Stimulated activated CD8-positive, alpha-beta memory T cell treated with anti-CD3 and anti-CD28 coated beads, Interleukin-12 subunit alpha, Interleukin-12 subunit beta, amount 100 ng/mL, for 1 hour (primary cell): ENCODE measurements around the gene EPB41L2.

ENCODE experiments used
- DNase-seq: peaks from one replicate; pipeline ENCODE4 v3.0.0-alpha.2; 2020; ENCODE audit warnings: low read depth

EPB41L2 gene

DNA sequence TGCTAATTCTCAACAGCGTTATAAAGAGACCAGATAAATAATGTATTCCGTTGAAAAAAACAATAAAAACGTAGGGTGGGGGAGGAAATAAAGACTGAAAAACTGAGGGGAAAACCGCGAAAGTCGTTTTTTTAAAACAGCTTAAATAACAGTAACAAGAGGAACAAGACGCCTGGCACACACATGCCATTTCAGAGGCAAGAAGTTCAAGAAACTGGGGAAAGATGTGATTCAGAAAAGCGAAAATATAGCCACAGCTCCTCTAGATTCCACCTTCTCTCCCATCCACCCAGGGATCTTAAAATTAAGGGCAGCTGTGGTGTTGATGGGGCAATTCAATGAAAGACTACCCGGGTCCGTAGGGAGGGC, 1.3 kb downstream of the EPB41L2 start:
- DNase-seq = no peak

- DNase-seq = no peak
Measured at GRCh38 chr6:131061041-131061750, 1.8 kb downstream of the EPB41L2 start.

GRCh38 chr6:131060311-131060710, 2.7 kb downstream of the EPB41L2 start:
- DNase-seq = no peak

DNA sequence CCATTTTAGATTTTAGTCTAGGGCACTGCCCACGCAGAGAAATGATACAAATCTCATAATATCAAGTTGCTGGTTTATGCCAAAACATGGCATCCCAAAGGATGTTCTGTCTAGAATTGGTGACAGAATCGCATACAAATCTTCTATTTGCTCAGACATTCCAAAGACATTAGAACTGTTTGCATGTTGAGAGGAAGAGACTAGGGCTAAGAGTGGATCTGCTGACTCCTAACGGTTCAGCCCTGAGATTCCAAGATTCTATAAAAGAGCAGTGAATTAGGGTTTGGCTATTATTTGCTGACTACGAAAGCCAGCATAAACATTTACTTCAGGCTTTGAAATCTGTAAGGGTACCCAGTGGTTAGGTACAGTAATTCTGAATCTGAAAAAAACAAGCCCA, 3.6 kb downstream of the EPB41L2 start:
- no peak for DNase-seq

GRCh38 chr6:131058236-131058635, 4.8 kb downstream of the EPB41L2 start:
- no peak for DNase-seq

DNA sequence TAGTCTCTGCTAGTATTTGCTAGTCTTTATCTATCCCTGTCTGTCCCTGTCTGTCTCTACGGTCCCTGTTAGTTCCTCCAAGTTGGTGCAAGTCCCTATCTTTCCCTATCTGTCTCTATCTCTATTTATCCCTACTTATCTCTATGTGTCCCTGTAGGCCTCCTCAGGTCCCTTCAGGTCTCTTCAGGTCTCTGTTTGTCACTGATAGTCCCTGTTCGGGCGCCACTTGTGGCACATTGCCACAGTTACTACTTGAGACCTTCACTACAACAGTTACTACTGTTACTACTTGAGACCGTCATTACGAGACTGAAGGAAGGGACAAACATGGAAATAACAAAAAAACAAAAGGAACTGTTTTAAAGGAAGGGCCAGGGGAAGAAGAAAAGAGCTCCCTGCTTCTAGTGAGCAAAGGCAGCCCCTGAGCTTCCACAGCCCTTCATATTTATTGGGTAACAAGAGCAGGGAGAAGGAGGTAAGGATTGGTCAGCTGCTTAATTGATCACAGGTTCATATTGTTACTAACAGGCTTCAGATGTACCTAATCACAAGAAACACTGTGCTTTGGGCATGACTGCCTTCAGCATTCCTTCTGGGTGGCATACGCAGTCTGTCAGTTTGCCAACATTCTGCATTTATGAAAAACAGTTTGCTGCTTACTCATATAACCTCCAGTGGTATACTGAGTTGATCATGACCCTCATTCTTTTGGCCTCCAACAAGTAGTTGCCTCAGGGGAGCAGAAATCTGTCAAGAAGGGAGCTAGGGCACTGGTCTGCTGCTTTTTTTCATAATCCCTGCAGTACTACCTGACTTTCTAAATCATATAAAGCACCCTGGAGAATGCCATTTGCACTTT, 8.4 kb downstream of the EPB41L2 start:
- no peak for DNase-seq

- DNase-seq = no peak
Measured at GRCh38 chr6:131053546-131054240, 9.4 kb downstream of the EPB41L2 start.

DNA sequence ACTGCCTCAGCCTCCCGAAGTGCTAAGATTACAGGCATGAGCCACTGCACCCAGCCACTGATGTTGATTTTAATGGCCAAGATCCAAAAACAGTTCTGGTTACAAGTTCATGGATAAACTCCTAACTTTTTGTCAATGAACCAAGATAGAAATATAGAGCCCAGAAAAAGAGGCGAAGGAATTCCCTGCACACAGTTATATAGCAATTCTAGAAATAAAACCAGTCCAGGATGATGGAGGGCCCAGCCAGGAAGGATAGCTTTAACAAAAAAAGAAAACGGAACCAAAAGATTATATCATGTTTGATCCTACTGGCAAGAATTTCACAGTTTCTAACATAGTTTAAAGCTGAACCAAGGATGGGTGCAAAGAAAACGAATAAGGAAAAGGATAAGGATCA, 10.9 kb downstream of the EPB41L2 start:
- no peak for DNase-seq

DNA sequence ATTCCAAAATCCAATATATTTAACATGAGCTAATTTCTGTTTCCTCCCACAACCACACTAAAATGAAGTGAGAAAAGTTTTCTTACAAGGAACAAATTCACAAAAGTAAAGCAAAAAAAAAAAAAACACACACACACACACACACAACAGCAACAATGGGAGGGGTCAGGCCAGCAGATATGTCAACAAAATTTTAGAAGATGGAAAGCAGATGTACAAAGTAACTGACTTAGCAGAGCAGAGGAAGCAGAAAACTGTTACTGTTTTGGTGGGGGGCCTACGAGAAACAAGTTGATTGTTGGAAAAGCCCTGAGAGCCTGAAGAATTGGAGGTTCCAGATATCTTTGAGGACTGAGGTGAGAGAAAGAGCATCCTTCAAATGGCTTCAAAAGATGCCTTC, 11.7 kb downstream of the EPB41L2 start:
- DNase-seq = no peak

GRCh38 chr6:131049608-131050007, 13.4 kb downstream of the EPB41L2 start:
- DNase-seq = no peak

- DNase-seq = no peak
Measured at GRCh38 chr6:131048933-131049515, 14.0 kb downstream of the EPB41L2 start.

- DNase-seq = no peak
Measured at GRCh38 chr6:131048459-131048858, 14.6 kb downstream of the EPB41L2 start.

- no peak for DNase-seq
Measured at GRCh38 chr6:131045139-131045538, 17.9 kb downstream of the EPB41L2 start.

GRCh38 chr6:131043902-131044447, 19.1 kb downstream of the EPB41L2 start:
- DNase-seq = no peak

GRCh38 chr6:131042664-131043063, 20.4 kb downstream of the EPB41L2 start:
- DNase-seq = no peak

GRCh38 chr6:131041814-131042213, 21.2 kb downstream of the EPB41L2 start:
- DNase-seq = no peak

DNA sequence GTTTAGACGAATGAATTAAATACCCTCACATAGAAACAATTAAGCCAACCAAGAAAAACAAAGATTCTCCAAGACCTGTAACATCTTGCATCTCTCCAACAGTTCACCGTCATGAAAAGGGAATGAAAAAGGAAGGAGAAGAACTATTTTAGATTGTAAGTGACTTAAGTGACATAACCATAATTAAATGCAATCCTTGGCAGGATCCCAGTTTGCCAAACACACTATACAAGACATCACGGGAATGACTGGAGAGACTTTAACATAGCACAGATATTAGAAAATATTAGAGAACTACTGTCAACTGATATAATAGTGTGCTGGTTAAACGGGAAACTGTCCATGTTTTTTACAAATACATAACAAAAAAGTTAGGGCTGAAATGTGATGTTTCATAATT, 22.2 kb downstream of the EPB41L2 start:
- no peak for DNase-seq

DNA sequence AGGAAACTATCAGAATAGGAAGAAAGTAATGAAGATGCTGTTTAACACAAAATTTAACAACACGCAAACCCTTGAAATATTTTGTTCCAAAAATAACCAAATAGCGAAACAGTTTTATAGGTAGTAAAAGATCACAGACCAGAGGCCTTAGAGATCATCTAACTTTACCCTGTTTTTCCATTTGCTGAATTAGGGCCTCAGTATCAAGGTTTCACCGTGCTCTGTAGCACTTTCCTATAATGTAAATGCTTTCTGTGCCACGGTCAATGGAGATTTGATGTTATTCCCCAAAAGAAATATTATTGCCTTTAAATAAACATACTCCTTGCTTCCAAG, 23.7 kb downstream of the EPB41L2 start:
- DNase-seq = no peak

GRCh38 chr6:131038597-131039344, 24.3 kb downstream of the EPB41L2 start:
- no peak for DNase-seq

- DNase-seq = no peak
Measured at GRCh38 chr6:131037194-131037897, 25.7 kb downstream of the EPB41L2 start.

- no peak for DNase-seq
Measured at GRCh38 chr6:131036601-131037000, 26.4 kb downstream of the EPB41L2 start.
